GM12892 (cell line): ENCODE results near the gene ABHD2.
"Not testable (repeated sequence)": the region's sequence is repeated elsewhere in the genome, so short reads cannot be mapped to it uniquely, and the experiment has no call there.

ENCODE experiments used
- DNase-seq: peaks from one replicate; pipeline ENCODE4 v3.0.0; 2011; ENCODE audit not compliant: insufficient read length
- FAIRE-seq: peaks from 2 replicates; lab custom pipeline; 2011; peaks lifted over from hg19 to GRCh38; lab: Jason Lieb, UNC
- POLR2A ChIP-seq: IDR thresholded peaks from 2 replicates; pipeline ENCODE4 v1.6.1; 2011; ENCODE audit warnings: low read depth, low read length, control low read depth
- POLR2AphosphoS5 ChIP-seq: IDR thresholded peaks from 2 replicates; pipeline ENCODE4 v1.6.1; 2011; ENCODE audit warnings: low read depth, low read length, control low read depth
- TAF1 ChIP-seq: IDR thresholded peaks from 2 replicates; pipeline ENCODE4 v1.6.1; 2011; ENCODE audit warnings: low read depth, mild to moderate bottlenecking, control low read depth, low read length, borderline replicate concordance

ABHD2 gene

DNA sequence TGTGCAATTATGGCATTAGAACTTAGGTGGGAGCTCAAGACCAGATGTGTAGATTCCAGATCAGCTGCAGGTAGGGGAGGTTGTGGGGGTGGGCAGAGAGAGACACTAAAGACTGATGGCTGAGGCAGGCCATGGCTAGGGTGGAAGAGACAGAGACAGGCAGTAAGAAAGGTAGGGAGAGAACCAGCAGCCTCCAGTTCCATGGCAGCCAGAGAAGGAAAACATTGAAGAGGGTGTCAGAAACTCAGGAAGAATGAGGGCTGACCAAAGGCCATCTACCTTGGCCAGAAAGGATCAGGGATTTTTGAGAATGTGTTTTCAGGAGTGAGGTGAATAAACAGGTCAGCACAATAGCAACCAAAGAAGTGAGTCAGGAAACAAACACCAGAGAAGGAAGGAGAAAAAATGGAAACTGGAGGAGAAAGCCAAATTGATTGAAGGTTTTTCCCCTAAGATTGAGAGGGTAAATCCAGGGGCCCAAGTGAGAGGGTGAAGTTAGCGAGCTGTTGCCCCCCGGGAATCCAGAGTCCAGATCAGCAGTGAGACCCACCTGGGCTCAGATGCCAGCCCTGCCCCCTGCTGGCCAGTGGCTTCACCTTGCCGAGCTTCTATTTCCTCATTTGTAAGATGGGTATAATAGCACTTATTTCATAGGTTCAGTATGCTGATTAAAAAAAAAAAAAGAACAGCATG is 41.0 kb downstream of the ABHD2 start:
- FAIRE-seq (no peak), DNase-seq (peak; percentile 32)
- TF ChIP-seq POLR2A (no peak), TAF1 (no peak), POLR2AphosphoS5 (no peak)

- no peak for DNase-seq
- FAIRE-seq = no peak
Observed at GRCh38 chr15:89129816-89130134, 41.5 kb downstream of the ABHD2 start.

DNA sequence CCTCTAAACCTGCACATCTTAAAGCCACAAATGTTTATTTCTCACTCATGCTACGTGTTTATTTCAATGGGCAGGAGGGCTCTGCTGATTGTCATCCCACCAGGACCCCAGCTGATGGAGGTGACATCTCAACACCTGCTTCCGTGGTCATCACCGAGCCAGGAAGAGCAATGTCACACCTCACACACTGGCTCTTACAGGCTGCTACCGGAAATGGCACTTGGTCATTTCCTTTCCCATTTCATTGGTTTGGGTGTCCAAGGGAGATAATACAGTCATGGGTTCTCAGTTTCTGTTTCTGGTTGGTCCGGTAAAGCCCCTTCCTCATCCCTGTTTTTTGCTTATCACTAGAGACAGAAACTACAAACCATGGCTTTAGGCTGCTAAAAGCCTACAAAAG is 41.9 kb downstream of the ABHD2 start:
- DNase-seq (no peak), FAIRE-seq (no peak)
- TF ChIP-seq POLR2AphosphoS5 (no peak), TAF1 (no peak), POLR2A (no peak)

More at GRCh38 chr15:89129816-89130134, 41.5 kb downstream of the ABHD2 start:
- TF ChIP-seq POLR2A (no peak), TAF1 (no peak), POLR2AphosphoS5 (no peak)

- DNase-seq (no peak), FAIRE-seq (no peak)
- TF ChIP-seq POLR2AphosphoS5 = no peak
- no peak for TF ChIP-seq POLR2A
- no peak for TF ChIP-seq TAF1
Observed at GRCh38 chr15:89131731-89132130, 43.5 kb downstream of the ABHD2 start.

DNA sequence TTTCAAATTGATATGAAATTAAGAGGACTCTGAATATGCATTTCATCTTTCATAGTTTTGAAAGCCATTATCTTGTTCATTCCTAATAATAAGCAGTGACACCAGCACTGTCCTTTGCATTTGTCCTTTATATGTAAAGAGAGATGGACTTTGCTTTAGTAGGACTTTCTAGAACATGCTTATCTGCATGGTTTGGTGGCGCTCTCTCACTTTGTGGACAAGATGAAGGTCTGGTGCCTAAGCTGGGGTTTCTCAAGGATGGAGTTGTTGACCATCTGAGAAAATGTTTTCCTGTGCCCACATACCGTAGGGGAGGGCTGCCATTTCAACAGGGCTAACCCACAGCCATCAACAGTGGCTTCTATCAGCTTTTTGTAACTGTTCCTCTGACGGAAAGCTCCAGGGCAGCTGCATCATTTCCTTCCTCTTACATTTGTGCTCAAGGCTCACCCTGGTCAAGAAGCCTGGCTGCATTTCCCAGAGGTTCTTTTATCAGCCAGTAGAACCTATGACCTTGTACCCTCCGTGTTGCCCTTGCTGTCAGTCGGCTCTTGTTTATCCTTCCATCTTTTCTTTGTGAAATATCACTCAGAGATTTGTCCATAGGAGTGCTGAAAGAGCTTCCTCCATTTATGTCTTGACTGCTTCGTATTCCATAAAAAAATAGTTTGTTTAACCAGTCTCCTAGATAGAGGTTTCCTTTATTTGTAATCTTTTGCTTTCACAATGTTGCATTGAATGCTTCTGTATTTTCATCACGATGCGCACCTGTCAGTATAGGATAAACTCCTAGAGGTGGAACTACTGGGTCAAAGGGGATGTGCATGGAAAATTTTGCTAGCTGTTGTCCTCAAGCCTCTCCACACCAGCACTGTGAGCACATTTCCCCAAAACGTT is 44.6 kb downstream of the ABHD2 start:
- TF ChIP-seq POLR2AphosphoS5 (no peak), TAF1 (no peak), POLR2A (no peak)
- DNase-seq = no peak
- no peak for FAIRE-seq

DNA sequence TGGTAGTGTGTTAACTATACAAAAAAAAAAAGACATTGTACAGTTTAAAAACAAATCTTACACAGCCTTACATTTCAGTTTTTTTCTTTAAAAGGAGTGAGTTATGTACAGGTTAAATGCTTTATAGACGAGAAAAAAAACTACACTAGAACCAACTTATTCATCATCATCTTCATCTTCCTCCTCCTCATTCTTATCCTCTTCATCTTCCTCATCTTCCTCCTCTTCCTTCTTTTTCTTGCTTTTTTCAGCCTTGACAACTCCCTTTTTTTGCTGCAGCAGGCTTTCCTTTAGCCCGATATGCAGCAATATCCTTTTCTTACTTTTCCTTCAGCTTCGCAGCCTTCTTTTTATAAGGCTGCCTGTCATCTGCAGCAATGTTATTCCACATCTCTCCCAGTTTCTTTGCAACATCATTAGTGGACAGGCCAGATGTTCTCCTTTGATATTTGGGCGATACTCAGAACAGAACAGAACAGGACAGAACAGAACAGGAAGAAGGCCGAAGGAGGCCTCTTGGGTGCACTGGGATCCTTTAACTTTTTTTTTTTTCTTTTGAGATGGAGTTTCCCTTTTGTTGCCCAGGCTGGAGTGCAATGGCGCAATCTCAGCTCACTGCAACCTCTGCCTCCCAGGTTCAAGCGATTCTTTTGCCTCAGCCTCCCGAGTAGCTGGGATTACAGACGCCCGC is 47.3 kb downstream of the ABHD2 start:
- not testable (repeated sequence) for DNase-seq, FAIRE-seq

DNA sequence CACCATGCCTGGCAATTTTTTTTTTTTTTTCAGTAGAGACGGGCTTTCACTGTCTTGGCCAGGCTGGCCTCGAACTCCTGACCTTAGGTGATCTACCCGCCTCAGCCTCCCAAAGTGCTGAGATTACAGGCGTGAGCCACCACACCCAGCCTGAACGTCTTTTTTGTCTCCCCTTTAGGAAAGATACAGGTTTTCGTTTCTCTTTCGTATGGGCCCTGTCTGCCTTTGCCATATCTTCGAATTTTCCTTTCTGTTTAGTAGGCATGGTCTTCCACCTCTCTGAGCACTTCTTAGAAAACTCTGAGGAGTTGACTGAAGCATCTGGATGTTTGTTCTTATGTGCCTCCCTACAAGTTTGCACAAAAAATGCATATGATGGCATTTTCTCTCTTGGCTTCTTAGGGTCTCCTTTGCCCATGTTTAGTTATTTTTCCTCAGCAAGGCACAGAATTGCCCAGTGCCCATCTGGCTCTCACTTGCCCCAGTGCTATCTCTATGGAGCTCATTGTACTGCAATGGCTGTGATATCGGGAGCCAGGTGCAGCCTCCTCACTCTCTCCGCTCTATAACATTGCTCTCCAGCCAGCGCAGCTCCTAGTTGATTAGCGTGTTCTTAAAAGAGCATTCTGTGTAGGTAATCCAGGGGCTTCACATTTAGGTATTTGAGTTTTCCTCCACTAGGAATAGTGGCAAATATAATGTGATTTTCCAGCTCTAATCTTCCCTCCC is 48.0 kb downstream of the ABHD2 start:
- DNase-seq (no peak), FAIRE-seq (no peak)
- TF ChIP-seq POLR2A = no peak
- TF ChIP-seq TAF1 = no peak
- TF ChIP-seq POLR2AphosphoS5 = no peak

- FAIRE-seq (no peak), DNase-seq (no peak)
- no peak for TF ChIP-seq POLR2A
Observed at GRCh38 chr15:89136818-89137772, 48.8 kb downstream of the ABHD2 start.

DNA sequence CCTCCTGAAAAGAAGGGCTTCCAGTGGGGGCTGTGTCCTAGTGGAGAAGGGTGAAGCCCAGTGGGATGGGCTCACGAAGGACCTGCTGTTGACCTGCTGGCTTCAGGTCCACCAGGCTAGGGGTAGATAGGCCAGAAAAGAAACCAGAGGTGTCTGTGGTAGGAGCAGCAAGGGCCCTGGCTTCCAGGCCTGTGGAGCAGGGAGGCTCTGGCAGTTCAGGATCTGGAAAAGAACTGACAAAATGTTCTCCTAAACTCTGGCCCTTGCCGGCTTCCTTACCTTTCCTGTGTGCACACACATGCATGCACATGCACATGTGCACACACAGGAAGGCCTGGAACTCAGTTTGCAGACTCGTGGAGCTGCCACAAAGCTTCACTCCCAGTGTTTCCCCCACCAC is 49.7 kb downstream of the ABHD2 start:
- no peak for FAIRE-seq
- no peak for DNase-seq
- TF ChIP-seq POLR2AphosphoS5 = no peak
- TF ChIP-seq POLR2A = no peak
- TF ChIP-seq TAF1 = no peak

DNA sequence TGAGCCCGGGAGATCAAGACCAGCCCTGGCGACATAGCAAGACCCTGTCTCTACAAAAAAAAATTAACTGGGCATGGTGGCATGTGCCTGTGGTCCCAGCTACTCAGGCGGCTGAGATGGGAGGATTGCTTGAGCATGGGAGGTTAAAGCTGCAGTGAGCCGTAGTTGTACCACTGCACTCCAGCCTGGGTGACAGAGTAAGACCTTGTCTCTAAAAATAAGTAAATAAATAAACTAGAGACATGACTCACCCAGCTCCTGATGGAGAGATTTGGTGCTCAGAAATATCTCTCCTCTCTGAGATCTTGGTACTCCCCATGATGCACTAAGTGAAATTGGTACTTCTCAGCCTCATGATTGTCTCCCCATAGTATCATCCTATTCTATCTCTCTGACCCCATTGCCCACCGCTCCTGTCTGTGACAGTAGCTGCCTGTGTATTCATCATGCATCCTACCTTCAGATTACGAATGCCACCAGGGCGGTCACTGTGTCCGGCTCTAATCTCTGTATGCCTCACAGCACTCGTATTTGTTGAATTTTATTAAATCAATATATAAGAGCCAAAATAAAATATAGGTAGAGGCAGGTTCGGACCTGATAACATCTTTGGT is 50.9 kb downstream of the ABHD2 start:
- FAIRE-seq (no peak), DNase-seq (no peak)
- no peak for TF ChIP-seq POLR2A
- TF ChIP-seq TAF1 = no peak
- TF ChIP-seq POLR2AphosphoS5 = no peak
